Heart left ventricle (tissue), 13 donors: ENCODE data around the gene URB2.

Experiments
- POLR2A ChIP-seq, 2 donors: fragments of 450-650 bp; IDR thresholded peaks; one replicate each; pipeline ENCODE4 v1.6.1; 2017; ENCODE audit warnings: antibody characterized with exemption in 2 of 2, mild to moderate bottlenecking in 2 of 2, moderate library complexity in 2 of 2
- TF ChIP-seq, protein P1 (sequence below), 12 donors: fragments of 200-600 bp; sonication (generic) in 4 of 12; IDR thresholded peaks; one replicate each; pipeline versions ENCODE4 v1.5.0 to v1.8.0; 2018 to 2022; ENCODE audit warnings: antibody characterized with exemption in 12 of 12, mild to moderate bottlenecking in 5 of 12
- donor health status: ischemic (EF 13 %, LVEDD 7.1; RV severe dilation, severe dysfunction).
- donor health status: DM: no; HTN: yes; CAD: no.
- donor health status: DM: no; HTN: no; CAD: no.
- donor health status: ischemic (EF 25% LVEDD 6.9; RV normal size, moderate dysfunction).
- donor health status: ischemic (EF 25% LVEDD 5.7; RV mildly dilated, moderate dysfunction).
- donor health status: ischemic (EF 35%, LVEDD 5.7; RV mildly dilated, moderate dysfunction).
- donor health status: nonischemic (EF 11% LVEDD 7.7; RV severe dilation, severe dysfunction).
- donor health status: DM: yes; HTN: yes; CAD: no.
- donor health status: PGD.
- donor health status: ischemic (EF 29% LVEDD 5.4; RV normal size, mild dysfunction).
- donor health status: nonischemic (EF 23%, LVEDD 6.1; RV moderate dilation, normal function).

DNA sequence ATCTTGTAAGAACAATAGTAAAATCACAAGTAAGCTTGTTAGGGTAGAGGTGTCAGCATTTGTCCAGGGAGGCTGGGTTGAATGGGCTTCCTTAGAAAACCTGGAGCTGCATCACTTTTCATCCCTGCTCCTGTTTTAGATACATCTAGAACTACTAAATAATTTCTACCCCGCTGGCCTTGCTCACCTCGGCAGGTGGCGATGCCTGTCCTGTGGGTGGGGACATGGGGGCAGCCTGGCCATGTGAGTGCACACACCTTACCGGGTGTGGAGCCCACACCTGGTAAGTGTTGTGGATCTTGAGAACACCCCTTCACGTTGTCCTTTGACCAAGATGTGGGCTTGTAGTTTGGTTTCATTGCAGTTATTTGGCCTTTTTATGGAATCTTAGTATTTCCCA lies 29.7 kb downstream of the URB2 start:
- TF ChIP-seq, protein P1, sequence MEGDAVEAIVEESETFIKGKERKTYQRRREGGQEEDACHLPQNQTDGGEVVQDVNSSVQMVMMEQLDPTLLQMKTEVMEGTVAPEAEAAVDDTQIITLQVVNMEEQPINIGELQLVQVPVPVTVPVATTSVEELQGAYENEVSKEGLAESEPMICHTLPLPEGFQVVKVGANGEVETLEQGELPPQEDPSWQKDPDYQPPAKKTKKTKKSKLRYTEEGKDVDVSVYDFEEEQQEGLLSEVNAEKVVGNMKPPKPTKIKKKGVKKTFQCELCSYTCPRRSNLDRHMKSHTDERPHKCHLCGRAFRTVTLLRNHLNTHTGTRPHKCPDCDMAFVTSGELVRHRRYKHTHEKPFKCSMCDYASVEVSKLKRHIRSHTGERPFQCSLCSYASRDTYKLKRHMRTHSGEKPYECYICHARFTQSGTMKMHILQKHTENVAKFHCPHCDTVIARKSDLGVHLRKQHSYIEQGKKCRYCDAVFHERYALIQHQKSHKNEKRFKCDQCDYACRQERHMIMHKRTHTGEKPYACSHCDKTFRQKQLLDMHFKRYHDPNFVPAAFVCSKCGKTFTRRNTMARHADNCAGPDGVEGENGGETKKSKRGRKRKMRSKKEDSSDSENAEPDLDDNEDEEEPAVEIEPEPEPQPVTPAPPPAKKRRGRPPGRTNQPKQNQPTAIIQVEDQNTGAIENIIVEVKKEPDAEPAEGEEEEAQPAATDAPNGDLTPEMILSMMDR (IDR thresholded peaks at IDR 0.05), result no peak
- no peak for TF ChIP-seq POLR2A (IDR thresholded peaks at IDR 0.05)
